Fibroblast of mammary gland (primary cell): ENCODE measurements around the gene CNTN2.

Experiments
- DNase-seq: peaks from one replicate; pipeline ENCODE4 v3.0.0-alpha.2; 2010; ENCODE audit warnings: low read depth
- H3K4me3 ChIP-seq: 2 replicates; pipeline ENCODE4 v1.5.1; 2011; ENCODE audit warnings: low read depth, mild to moderate bottlenecking, low read length, moderate library complexity; ENCODE audit not compliant: control insufficient read depth
- CTCF ChIP-seq: conservative IDR thresholded peaks from 2 replicates; pipeline ENCODE4 v1.5.1; 2011; ENCODE audit warnings: low read depth, low read length, inconsistent platforms; ENCODE audit not compliant: control insufficient read depth, insufficient read depth

Gene CNTN2

GRCh38 chr1:205102404-205102803, 59.4 kb downstream of the CNTN2 start:
- no peak overlapping the region for H3K4me3 ChIP-seq
- no peak for TF ChIP-seq CTCF
- DNase-seq: no peak

DNA sequence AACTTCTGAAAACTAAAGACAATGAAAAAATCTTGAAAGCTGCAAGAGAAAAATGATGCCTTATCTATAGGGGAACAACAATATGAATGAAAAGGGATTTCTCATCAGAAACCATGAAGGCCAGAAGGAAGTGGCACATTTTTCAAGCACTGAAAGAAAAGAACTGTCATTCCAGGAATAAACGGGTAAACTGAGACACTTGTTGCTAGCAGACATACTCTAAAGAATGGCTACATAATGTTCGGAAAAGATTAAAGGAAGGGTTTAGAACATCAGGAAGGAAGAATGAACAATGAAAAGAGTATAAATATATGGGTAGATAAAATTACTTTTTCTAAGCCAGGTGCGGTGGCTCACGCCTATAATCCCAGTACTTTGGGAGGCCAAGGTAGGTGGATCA, 64.3 kb downstream of the CNTN2 start:
- no peak for DNase-seq
- no peak for TF ChIP-seq CTCF
- no peak overlapping the region for H3K4me3 ChIP-seq

GRCh38 chr1:205108464-205108863, 65.5 kb downstream of the CNTN2 start:
- DNase-seq: no peak
- TF ChIP-seq CTCF: no peak
- no peak overlapping the region for H3K4me3 ChIP-seq

DNA sequence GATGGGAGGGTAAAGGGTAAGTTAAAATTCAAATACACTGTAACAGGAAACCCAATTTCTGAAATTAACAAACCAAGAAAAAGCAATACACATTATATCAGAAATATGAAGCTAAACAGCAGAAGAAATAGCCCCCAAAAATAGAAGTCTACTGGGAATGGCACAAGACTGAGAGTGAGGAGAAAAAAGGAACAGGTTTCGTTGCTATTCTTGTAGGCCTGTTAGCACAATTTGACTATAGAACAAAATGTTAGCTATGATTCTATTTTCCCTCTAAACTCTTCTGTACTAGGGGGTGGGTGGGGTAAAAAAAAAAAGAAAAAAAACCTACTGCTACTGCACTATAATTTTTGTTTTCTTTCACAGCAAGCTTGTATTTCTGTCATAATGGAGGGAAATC, 66.3 kb downstream of the CNTN2 start:
- DNase-seq: no peak
- no peak overlapping the region for H3K4me3 ChIP-seq
- no peak for TF ChIP-seq CTCF

GRCh38 chr1:205109711-205110110, 66.7 kb downstream of the CNTN2 start:
- DNase-seq: no peak
- TF ChIP-seq CTCF: no peak
- no peak overlapping the region for H3K4me3 ChIP-seq

DNA sequence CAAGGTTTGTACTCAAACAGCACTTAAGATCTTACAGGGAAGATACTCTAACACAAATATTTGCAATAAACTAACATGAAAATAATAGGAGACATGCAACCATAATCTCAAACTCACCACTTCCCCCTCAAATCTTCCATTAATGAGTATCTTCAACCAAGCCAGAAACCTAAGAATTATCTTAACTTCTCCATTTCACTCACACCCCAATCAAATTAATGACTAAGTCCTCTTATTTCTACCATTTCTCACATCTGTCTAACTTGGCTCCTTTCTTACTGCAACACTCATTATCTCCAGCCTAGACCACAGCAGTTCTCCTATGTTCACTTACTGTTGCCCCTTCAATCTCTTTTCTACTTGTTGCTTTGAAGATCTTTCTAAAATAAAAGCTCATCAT, 68.3 kb downstream of the CNTN2 start:
- no peak overlapping the region for H3K4me3 ChIP-seq
- TF ChIP-seq CTCF: no peak
- no peak for DNase-seq

DNA sequence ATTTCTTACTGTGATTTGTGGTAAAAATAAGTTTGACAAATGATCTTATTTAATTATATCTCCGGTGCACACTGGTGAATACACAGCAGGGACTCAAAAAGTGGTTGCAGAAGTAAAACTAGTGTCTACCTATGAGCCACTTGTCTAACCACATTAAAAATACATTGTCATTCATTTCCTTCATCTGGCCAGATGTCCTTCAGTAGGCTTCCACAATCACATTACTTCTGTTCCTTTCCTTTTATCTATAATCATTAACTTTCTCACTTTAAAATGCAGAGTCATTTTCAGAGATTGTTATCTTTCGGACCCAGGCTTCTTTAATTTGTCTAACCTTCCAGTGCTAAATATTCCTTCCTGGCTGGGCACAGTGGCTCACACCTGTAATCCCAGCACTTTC, 75.7 kb downstream of the CNTN2 start:
- no peak for TF ChIP-seq CTCF
- DNase-seq: no peak
- no peak overlapping the region for H3K4me3 ChIP-seq
